A673 (cell line): ENCODE measurements around the gene PARP16. TPM values are rescaled to one million over a fixed set of nuclear protein-coding genes. Genes with fewer than 3 reads are reported as not detected.

ENCODE experiments used
- BruUV-seq: library from RNA; stranded (reverse); fragments of 400-500 nt; replicated peaks from 2 replicates; lab custom pipeline; 2021; lab: Mats Ljungman, UMichigan
- CTCF ChIA-PET: fragments of 300-600 bp; sonication (Branson Sonifier 250); formaldehyde crosslinking; loops from one replicate; lab custom pipeline; 2022; ENCODE audit warnings: antibody characterized with exemption; lab: Charles Lee
- POLR2A ChIA-PET: fragments of 300-600 bp; sonication (Branson Sonifier 250); formaldehyde crosslinking; loops from one replicate; lab custom pipeline; 2022; ENCODE audit warnings: antibody characterized with exemption; ENCODE audit not compliant: low non-redundant PET; lab: Charles Lee
- DNase-seq: peaks from one replicate; pipeline ENCODE4 v3.0.0-alpha.2; 2015; ENCODE audit warnings: low spot score
- H3K27ac ChIP-seq: fragments of 200-600 bp; sonication (generic); 2 replicates; pipeline ENCODE4 v1.5.1; 2016; ENCODE audit warnings: mixed run types, low read depth, mild to moderate bottlenecking, mixed read lengths, antibody characterized with exemption, low read length; ENCODE audit not compliant: poor library complexity, severe bottlenecking
- H3K27me3 ChIP-seq: fragments of 200-600 bp; sonication (generic); replicated peaks from 2 replicates; pipeline ENCODE4 v1.6.1; 2017; ENCODE audit warnings: mixed run types, low read depth, mild to moderate bottlenecking, mixed read lengths, antibody characterized with exemption, low read length; ENCODE audit not compliant: insufficient read depth, poor library complexity
- H3K36me3 ChIP-seq: fragments of 200-600 bp; sonication (generic); 2 replicates; pipeline ENCODE4 v1.6.1; 2016; ENCODE audit warnings: mixed run types, mild to moderate bottlenecking, mixed read lengths, antibody characterized with exemption, low read length; ENCODE audit not compliant: insufficient read depth, poor library complexity, severe bottlenecking
- H3K4me1 ChIP-seq: fragments of 200-600 bp; sonication (generic); 2 replicates; pipeline ENCODE4 v1.6.1; 2017; ENCODE audit warnings: mixed run types, mild to moderate bottlenecking, mixed read lengths, antibody characterized with exemption, low read length; ENCODE audit not compliant: insufficient read depth, poor library complexity, severe bottlenecking
- H3K4me3 ChIP-seq: fragments of 200-600 bp; sonication (generic); 2 replicates; pipeline ENCODE4 v1.5.1; 2016; ENCODE audit warnings: low read depth, mixed run types, mild to moderate bottlenecking, mixed read lengths, low read length; ENCODE audit not compliant: poor library complexity, severe bottlenecking
- H3K9me3 ChIP-seq: fragments of 200-600 bp; sonication (generic); 2 replicates; pipeline ENCODE4 v1.6.1; 2016; ENCODE audit warnings: mixed run types, low read depth, mild to moderate bottlenecking, mixed read lengths, antibody characterized with exemption, low read length; ENCODE audit not compliant: poor library complexity, severe bottlenecking
- CTCF ChIP-seq: fragments of 300-800, 200-600 bp; sonication (generic); conservative IDR thresholded peaks from 2 replicates; pipeline ENCODE4 v1.5.1; 2017; ENCODE audit warnings: low read depth, mild to moderate bottlenecking, antibody characterized with exemption, low read length, moderate library complexity, mixed read lengths
- EZH2 ChIP-seq: fragments of 200-600 bp; sonication (generic); IDR thresholded peaks from 2 replicates; pipeline ENCODE4 v1.6.1; 2017; ENCODE audit warnings: borderline replicate concordance, low read depth, mild to moderate bottlenecking, mixed read lengths, antibody characterized with exemption, low read length; ENCODE audit not compliant: poor library complexity, severe bottlenecking
- intact Hi-C: fragments of 100-400 bp; cut with micrococcal nuclease; formaldehyde crosslinking; loops from one replicate; pipeline ENCODE4 v1.10.0; 2022; ENCODE audit not compliant: unreplicated experiment
- total RNA-seq: library from RNA; stranded (reverse); gene quantifications from 2 replicates; pipeline ENCODE4 v1.2.3, GENCODE V29; 2021

Gene PARP16
- total RNA-seq, 1 experiment from 2014 or later, result 5.7 TPM

- DNase-seq, result no peak
- TF ChIP-seq EZH2 (no peak), CTCF (no peak)
- no peaks in the 10 kb centered on the region for H3K9me3 ChIP-seq
- POLR2A ChIA-PET, result no interaction called here
- no TSS peak for BruUV-seq
- no peaks in the 10 kb centered on the region for H3K36me3 ChIP-seq
- intact Hi-C loops, result no loop called here
- CTCF ChIA-PET, result no interaction called here
- peaks cover 10% of the 10 kb centered on the region for H3K4me1 ChIP-seq
- H3K4me3 ChIP-seq, result no peak overlapping the region
- H3K27me3 ChIP-seq, result no peaks in the 10 kb centered on the region
- no peak overlapping the region for H3K27ac ChIP-seq
These were observed 19.9 kb upstream of the PARP16 start for GRCh38 chr15:65306551-65306950.

- peaks cover 10% of the 10 kb centered on the region for H3K4me1 ChIP-seq
- BruUV-seq, result no TSS peak
- ChIA-PET CTCF (interaction anchor here (0.6 to 0.9 kb wide), 4 partner anchors 78 to 1397 kb away, joined by 4 to 11 read pairs (median 8); no protein-coding TSS in a partner anchor), POLR2A (interaction anchor here (0.6 to 0.7 kb wide), 4 partner anchors 8 to 66 kb away, joined by 4 to 9 read pairs (median 4); no protein-coding TSS in a partner anchor)
- H3K4me3 ChIP-seq, result no peak overlapping the region
- no peaks in the 10 kb centered on the region for H3K27me3 ChIP-seq
- H3K36me3 ChIP-seq, result no peaks in the 10 kb centered on the region
- TF ChIP-seq EZH2 (no peak), CTCF (no peak)
- peak; percentile 62 for DNase-seq
- no peaks in the 10 kb centered on the region for H3K9me3 ChIP-seq
- intact Hi-C loops, result no loop called here
- H3K27ac ChIP-seq, result no peak overlapping the region
These were observed 19.1 kb upstream of the PARP16 start for GRCh38 chr15:65305776-65306175.

DNA sequence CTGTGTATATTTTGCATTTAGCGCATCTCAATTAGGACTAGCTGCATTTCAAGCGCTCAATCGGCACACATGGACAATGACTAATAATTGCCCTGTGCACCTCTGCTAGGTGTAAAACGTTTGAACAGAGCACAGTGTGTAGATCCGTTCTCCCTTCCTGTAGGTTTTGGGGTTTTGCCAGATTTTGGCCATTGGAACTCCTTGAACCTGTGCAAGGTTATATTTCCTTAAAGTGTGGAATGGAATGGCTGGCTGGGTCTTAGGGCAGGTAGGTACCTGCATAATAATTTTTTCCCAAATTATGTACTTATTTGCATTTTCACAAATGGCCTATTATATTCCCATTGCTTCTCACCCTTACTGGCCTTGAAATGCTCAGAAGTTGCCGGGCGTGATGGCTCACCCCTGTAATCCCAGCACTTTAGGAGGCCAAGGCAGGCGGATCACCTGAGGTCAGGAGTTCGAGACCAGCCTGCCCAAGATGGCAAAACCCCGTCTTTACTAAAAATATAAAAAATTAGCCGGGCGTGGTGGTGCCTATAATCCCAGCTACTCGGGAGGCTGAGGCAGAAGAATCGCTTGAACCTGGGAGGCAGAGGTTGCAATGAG, 18.6 kb upstream of the PARP16 start:
- CTCF ChIA-PET, result interaction anchor here (0.6 to 0.9 kb wide), 4 partner anchors 78 to 1397 kb away, joined by 4 to 11 read pairs (median 8); no protein-coding TSS in a partner anchor
- peak overlapping the region; percentile 99 for H3K27ac ChIP-seq

More for the DNA sequence above, 18.6 kb upstream of the PARP16 start:
- Histone ChIP-seq H3K27me3 (no peaks in the 10 kb centered on the region), H3K4me3 (no peak overlapping the region), H3K36me3 (no peaks in the 10 kb centered on the region), H3K4me1 (peaks cover 10% of the 10 kb centered on the region), H3K9me3 (no peaks in the 10 kb centered on the region)
- POLR2A ChIA-PET, result interaction anchor here (0.5 to 1.4 kb wide), 23 partner anchors 7 to 1220 kb away, joined by 3 to 9 read pairs (median 4); partner anchors contain the start of genes CLPX, INTS14, PARP16 and RNU5A-1
- DNase-seq, result no peak
- intact Hi-C loops, result no loop called here
- BruUV-seq, result no TSS peak
- no peak for TF ChIP-seq CTCF
